GM23338 (cell line): ENCODE data around the gene MESD. TPM values are rescaled to one million over a fixed set of nuclear protein-coding genes. Genes with fewer than 3 reads are reported as not detected.

Experiments used
- ATAC-seq: fragments of 200-7000 bp; cut with Tn5 transposase; 3 replicates; pipeline ENCODE4 v1.9.1; 2020
- DNase-seq: peaks from one replicate; pipeline ENCODE4 v3.0.0-alpha.2; 2015; ENCODE audit warnings: low spot score
- H2AFZ ChIP-seq: fragments of 200-600 bp; sonication (generic); 2 replicates; pipeline ENCODE4 v1.8.0; 2016; ENCODE audit warnings: antibody characterized with exemption, mild to moderate bottlenecking, moderate library complexity
- H3F3A ChIP-seq: fragments of 200-600 bp; sonication (generic); replicated peaks from 2 replicates; pipeline ENCODE4 v1.8.0; 2017; ENCODE audit warnings: antibody characterized with exemption, mixed run types, low read depth
- H3K27ac ChIP-seq: fragments of 200-600 bp; sonication (generic); 2 replicates; pipeline ENCODE4 v1.6.1; 2016; ENCODE audit warnings: low read depth
- H3K27me3 ChIP-seq: fragments of 200-600 bp; sonication (generic); 2 replicates; pipeline ENCODE4 v1.8.0; 2016; ENCODE audit warnings: mild to moderate bottlenecking, mixed run types, moderate library complexity; ENCODE audit not compliant: insufficient read depth
- H3K36me3 ChIP-seq: fragments of 200-600 bp; sonication (generic); 2 replicates; pipeline ENCODE4 v1.8.0; 2016; ENCODE audit warnings: mild to moderate bottlenecking; ENCODE audit not compliant: insufficient read depth
- H3K4me1 ChIP-seq: fragments of 200-600 bp; sonication (generic); 2 replicates; pipeline ENCODE4 v1.8.0; 2016; ENCODE audit warnings: mild to moderate bottlenecking, moderate library complexity; ENCODE audit not compliant: insufficient read depth
- H3K4me2 ChIP-seq: fragments of 200-600 bp; sonication (generic); 2 replicates; pipeline ENCODE4 v1.7.1; 2017; ENCODE audit warnings: mixed run types
- H3K4me3 ChIP-seq: fragments of 200-600 bp; sonication (generic); 2 replicates; pipeline ENCODE4 v1.6.1; 2016; ENCODE audit warnings: mixed run types
- H3K79me2 ChIP-seq: fragments of 200-600 bp; sonication (generic); replicated peaks from 2 replicates; pipeline ENCODE4 v1.8.0; 2017; ENCODE audit warnings: mild to moderate bottlenecking; ENCODE audit not compliant: insufficient read depth
- H3K9me2 ChIP-seq: fragments of 200-600 bp; sonication (generic); 2 replicates; pipeline ENCODE4 v1.8.0; 2017; ENCODE audit not compliant: insufficient read depth
- H4K20me1 ChIP-seq: fragments of 200-600 bp; sonication (generic); replicated peaks from 2 replicates; pipeline ENCODE4 v1.8.0; 2017; ENCODE audit warnings: mild to moderate bottlenecking; ENCODE audit not compliant: insufficient read depth
- H3K27ac Mint-ChIP-seq: 2 replicates; pipeline ENCODE4 v1.8.0; 2020; ENCODE audit warnings: inconsistent platforms, mild to moderate bottlenecking, moderate library complexity, mixed read lengths
- H3K27me3 Mint-ChIP-seq: 3 replicates; pipeline ENCODE4 v1.8.0; 2022; ENCODE audit warnings: low read depth, mild to moderate bottlenecking, moderate library complexity, mixed read lengths, inconsistent platforms; ENCODE audit not compliant: insufficient read depth, poor library complexity
- H3K36me3 Mint-ChIP-seq: 3 replicates; pipeline ENCODE4 v1.8.0; 2021; ENCODE audit warnings: low read depth, mild to moderate bottlenecking, inconsistent platforms, moderate library complexity, mixed read lengths
- H3K4me1 Mint-ChIP-seq: 3 replicates; pipeline ENCODE4 v1.8.0; 2020; ENCODE audit warnings: mild to moderate bottlenecking, inconsistent platforms, mixed read lengths
- H3K4me3 Mint-ChIP-seq: 3 replicates; pipeline ENCODE4 v1.8.0; 2021; ENCODE audit warnings: moderate library complexity, mild to moderate bottlenecking, inconsistent platforms, mixed read lengths
- H3K9me3 Mint-ChIP-seq: 3 replicates; pipeline ENCODE4 v1.8.0; 2020; ENCODE audit warnings: moderate library complexity, mild to moderate bottlenecking, inconsistent platforms, mixed read lengths
- CREB1 ChIP-seq: fragments of 250-450 bp; sonication (Bioruptor Pico); IDR thresholded peaks from 2 replicates; pipeline ENCODE4 v1.5.0; 2020; ENCODE audit warnings: low read depth, mild to moderate bottlenecking, moderate library complexity
- EZH2 ChIP-seq: fragments of 200-600 bp; sonication (generic); IDR thresholded peaks from one replicate; pipeline ENCODE4 v1.8.0; 2017; ENCODE audit warnings: antibody characterized with exemption, mild to moderate bottlenecking, low read depth; ENCODE audit not compliant: unreplicated experiment
- EZH2phosphoT487 ChIP-seq: fragments of 200-600 bp; sonication (generic); IDR thresholded peaks from one replicate; pipeline ENCODE4 v1.8.1; 2018; ENCODE audit warnings: antibody characterized with exemption; ENCODE audit not compliant: unreplicated experiment
- JUNB ChIP-seq: IDR thresholded peaks from one replicate; pipeline ENCODE4 v1.6.1; 2016; ENCODE audit warnings: antibody characterized with exemption; ENCODE audit not compliant: unreplicated experiment
- NANOG ChIP-seq: IDR thresholded peaks from 2 replicates; pipeline ENCODE4 v1.6.1; 2016; ENCODE audit warnings: antibody characterized with exemption, borderline replicate concordance
- POLR2AphosphoS5 ChIP-seq: IDR thresholded peaks from 2 replicates; pipeline ENCODE4 v1.6.1; 2016; ENCODE audit warnings: antibody characterized with exemption, low read depth
- STAT1 ChIP-seq: IDR thresholded peaks from one replicate; pipeline ENCODE4 v1.6.1; 2016; ENCODE audit warnings: antibody characterized with exemption; ENCODE audit not compliant: unreplicated experiment
- ZNF114 ChIP-seq: fragments of 250-450 bp; sonication (Bioruptor Pico); IDR thresholded peaks from 2 replicates; pipeline ENCODE4 v1.5.0; 2020; ENCODE audit warnings: mild to moderate bottlenecking, moderate library complexity
- ZNF331 ChIP-seq: fragments of 250-450 bp; sonication (Bioruptor Pico); IDR thresholded peaks from 2 replicates; pipeline ENCODE4 v1.5.0; 2020; ENCODE audit warnings: low read depth, mild to moderate bottlenecking, moderate library complexity
- polyA plus RNA-seq: library from polyadenylated mRNA; unstranded; fragments of >200 nt; fragmentation: Nextera tagmentation; extraction: Ambion mirVana; gene quantifications from 2 replicates; pipeline ENCODE4 v1.2.1, GENCODE V29; 2016
- total RNA-seq: library from RNA; depleted of rRNA; stranded (reverse); fragments of >200 nt; shearing (Covaris generic); gene quantifications from 2 replicates; pipeline ENCODE4 v1.2.3, GENCODE V29; 2014
- TF ChIP-seq, protein P1 (sequence below): IDR thresholded peaks from one replicate; pipeline ENCODE4 v1.6.1; 2018; ENCODE audit warnings: antibody characterized with exemption; ENCODE audit not compliant: unreplicated experiment
- TF ChIP-seq, protein P2 (sequence below), 2 experiments: fragments of 200-600 bp in 1 of 2; sonication (generic) in 1 of 2; conservative IDR thresholded peaks; 2 replicates each; pipeline versions ENCODE4 v1.5.1 to v1.6.1; 2016 to 2017; ENCODE audit warnings: antibody characterized with exemption in 2 of 2, low read depth in 2 of 2, mild to moderate bottlenecking in 2 of 2, moderate library complexity in 1 of 2
- TF ChIP-seq, protein P3 (sequence below): IDR thresholded peaks from 2 replicates; pipeline ENCODE4 v1.6.1; 2016; ENCODE audit warnings: antibody characterized with exemption

MESD gene
- total and polyA plus RNA-seq, 2 experiments from 2014 or later: 25.6 to 52.7 TPM

- TF ChIP-seq, protein P1, sequence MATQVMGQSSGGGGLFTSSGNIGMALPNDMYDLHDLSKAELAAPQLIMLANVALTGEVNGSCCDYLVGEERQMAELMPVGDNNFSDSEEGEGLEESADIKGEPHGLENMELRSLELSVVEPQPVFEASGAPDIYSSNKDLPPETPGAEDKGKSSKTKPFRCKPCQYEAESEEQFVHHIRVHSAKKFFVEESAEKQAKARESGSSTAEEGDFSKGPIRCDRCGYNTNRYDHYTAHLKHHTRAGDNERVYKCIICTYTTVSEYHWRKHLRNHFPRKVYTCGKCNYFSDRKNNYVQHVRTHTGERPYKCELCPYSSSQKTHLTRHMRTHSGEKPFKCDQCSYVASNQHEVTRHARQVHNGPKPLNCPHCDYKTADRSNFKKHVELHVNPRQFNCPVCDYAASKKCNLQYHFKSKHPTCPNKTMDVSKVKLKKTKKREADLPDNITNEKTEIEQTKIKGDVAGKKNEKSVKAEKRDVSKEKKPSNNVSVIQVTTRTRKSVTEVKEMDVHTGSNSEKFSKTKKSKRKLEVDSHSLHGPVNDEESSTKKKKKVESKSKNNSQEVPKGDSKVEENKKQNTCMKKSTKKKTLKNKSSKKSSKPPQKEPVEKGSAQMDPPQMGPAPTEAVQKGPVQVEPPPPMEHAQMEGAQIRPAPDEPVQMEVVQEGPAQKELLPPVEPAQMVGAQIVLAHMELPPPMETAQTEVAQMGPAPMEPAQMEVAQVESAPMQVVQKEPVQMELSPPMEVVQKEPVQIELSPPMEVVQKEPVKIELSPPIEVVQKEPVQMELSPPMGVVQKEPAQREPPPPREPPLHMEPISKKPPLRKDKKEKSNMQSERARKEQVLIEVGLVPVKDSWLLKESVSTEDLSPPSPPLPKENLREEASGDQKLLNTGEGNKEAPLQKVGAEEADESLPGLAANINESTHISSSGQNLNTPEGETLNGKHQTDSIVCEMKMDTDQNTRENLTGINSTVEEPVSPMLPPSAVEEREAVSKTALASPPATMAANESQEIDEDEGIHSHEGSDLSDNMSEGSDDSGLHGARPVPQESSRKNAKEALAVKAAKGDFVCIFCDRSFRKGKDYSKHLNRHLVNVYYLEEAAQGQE: no peak
- TF ChIP-seq STAT1: no peak
- TF ChIP-seq ZNF331 (CRISPR knock-in tag): no peak
These were observed 49.5 kb upstream of the MESD start (continued) for GRCh38 chr15:81038975-81039607.

- no peak for DNase-seq
- TF ChIP-seq, protein P2, sequence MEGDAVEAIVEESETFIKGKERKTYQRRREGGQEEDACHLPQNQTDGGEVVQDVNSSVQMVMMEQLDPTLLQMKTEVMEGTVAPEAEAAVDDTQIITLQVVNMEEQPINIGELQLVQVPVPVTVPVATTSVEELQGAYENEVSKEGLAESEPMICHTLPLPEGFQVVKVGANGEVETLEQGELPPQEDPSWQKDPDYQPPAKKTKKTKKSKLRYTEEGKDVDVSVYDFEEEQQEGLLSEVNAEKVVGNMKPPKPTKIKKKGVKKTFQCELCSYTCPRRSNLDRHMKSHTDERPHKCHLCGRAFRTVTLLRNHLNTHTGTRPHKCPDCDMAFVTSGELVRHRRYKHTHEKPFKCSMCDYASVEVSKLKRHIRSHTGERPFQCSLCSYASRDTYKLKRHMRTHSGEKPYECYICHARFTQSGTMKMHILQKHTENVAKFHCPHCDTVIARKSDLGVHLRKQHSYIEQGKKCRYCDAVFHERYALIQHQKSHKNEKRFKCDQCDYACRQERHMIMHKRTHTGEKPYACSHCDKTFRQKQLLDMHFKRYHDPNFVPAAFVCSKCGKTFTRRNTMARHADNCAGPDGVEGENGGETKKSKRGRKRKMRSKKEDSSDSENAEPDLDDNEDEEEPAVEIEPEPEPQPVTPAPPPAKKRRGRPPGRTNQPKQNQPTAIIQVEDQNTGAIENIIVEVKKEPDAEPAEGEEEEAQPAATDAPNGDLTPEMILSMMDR (conservative IDR thresholded peaks at IDR 0.05; ENCODE audit: low read depth in 2 of 2): no peak
- no peak for TF ChIP-seq JUNB
- TF ChIP-seq STAT1: no peak
- no peak for TF ChIP-seq CREB1 (CRISPR knock-in tag)
- TF ChIP-seq NANOG: no peak
- no peak for TF ChIP-seq ZNF331 (CRISPR knock-in tag)
- TF ChIP-seq, protein P1: no peak
- TF ChIP-seq POLR2AphosphoS5: no peak
- TF ChIP-seq EZH2phosphoT487: no peak
- no peak for TF ChIP-seq EZH2
- TF ChIP-seq ZNF114 (CRISPR knock-in tag): no peak
- TF ChIP-seq, protein P3, sequence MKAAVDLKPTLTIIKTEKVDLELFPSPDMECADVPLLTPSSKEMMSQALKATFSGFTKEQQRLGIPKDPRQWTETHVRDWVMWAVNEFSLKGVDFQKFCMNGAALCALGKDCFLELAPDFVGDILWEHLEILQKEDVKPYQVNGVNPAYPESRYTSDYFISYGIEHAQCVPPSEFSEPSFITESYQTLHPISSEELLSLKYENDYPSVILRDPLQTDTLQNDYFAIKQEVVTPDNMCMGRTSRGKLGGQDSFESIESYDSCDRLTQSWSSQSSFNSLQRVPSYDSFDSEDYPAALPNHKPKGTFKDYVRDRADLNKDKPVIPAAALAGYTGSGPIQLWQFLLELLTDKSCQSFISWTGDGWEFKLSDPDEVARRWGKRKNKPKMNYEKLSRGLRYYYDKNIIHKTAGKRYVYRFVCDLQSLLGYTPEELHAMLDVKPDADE: no peak
- no peaks in the 10 kb centered on the region for H3K79me2 ChIP-seq
- Mint-ChIP-seq H3K4me1 (no peaks in the 10 kb centered on the region), H3K9me3 (no peaks in the 10 kb centered on the region), H3K27me3 (no peaks in the 10 kb centered on the region), H3K36me3 (no peaks in the 10 kb centered on the region), H3K27ac (no peak overlapping the region), H3K4me3 (no peak overlapping the region)
- no peaks in the 10 kb centered on the region for H3K9me2 ChIP-seq
- no peak overlapping the region for H2AFZ ChIP-seq
- H3K27ac ChIP-seq: no peak overlapping the region
- no peak for ATAC-seq
- H3K36me3 ChIP-seq: no peaks in the 10 kb centered on the region
- no peaks in the 10 kb centered on the region for H3K27me3 ChIP-seq
- H3F3A ChIP-seq: no peaks in the 10 kb centered on the region
- H4K20me1 ChIP-seq: no peaks in the 10 kb centered on the region
- H3K4me1 ChIP-seq: no peaks in the 10 kb centered on the region
- H3K4me2 ChIP-seq: no peak overlapping the region
- no peak overlapping the region for H3K4me3 ChIP-seq
These were observed 48.5 kb upstream of the MESD start for GRCh38 chr15:81037952-81038743.
